Colonic mucosa (tissue), 4 donors: Measurements from ENCODE around the gene GRIK4. TPM values are rescaled to one million over a fixed set of nuclear protein-coding genes. Genes with fewer than 3 reads are reported as not detected.

Experiments used
- DNase-seq: peaks from one replicate; pipeline ENCODE4 v3.0.0-alpha.2; 2020
- H3K27ac ChIP-seq: fragments of 200-600 bp; one replicate; pipeline ENCODE4 v1.8.0; 2021
- H3K27me3 ChIP-seq: fragments of 200-600 bp; one replicate; pipeline ENCODE4 v1.8.0; 2021
- H3K36me3 ChIP-seq: fragments of 200-600 bp; one replicate; pipeline ENCODE4 v1.8.0; 2021
- H3K4me1 ChIP-seq: fragments of 200-600 bp; one replicate; pipeline ENCODE4 v1.8.0; 2021; ENCODE audit warnings: mild to moderate bottlenecking
- H3K4me3 ChIP-seq: fragments of 200-600 bp; one replicate; pipeline ENCODE4 v1.8.0; 2021
- H3K9ac ChIP-seq, 2 donors: one replicate each; pipeline ENCODE4 v1.7.0; 2013; ENCODE audit warnings: control low read depth in 2 of 2, low read depth in 2 of 2, low read length in 2 of 2
- H3K9me3 ChIP-seq: fragments of 200-600 bp; one replicate; pipeline ENCODE4 v1.8.0; 2021
- CTCF ChIP-seq: fragments of 200-600 bp; IDR thresholded peaks from one replicate; pipeline ENCODE4 v1.8.0; 2022; ENCODE audit warnings: antibody characterized with exemption, mild to moderate bottlenecking
- intact Hi-C: fragments of 100-400 bp; cut with DNase I; formaldehyde crosslinking; loops from one replicate; pipeline ENCODE4 v1.14.1; 2022
- total RNA-seq, 2 donors: library from RNA; stranded (reverse); fragmentation: NEBNext Ultra II Directional in 1 of 2; extraction: Animal tissue kit (Norgen Biotek cat#: 25700) in 1 of 2; gene quantifications; one replicate each; pipeline ENCODE4 v1.2.1, GENCODE V29; 2021
- donor health status: healthy.
- donor health status: DM: no; HTN: no; CAD: no.
- donor health status: DM: no; HTN: no; CAD: no.

The GRIK4 gene
- under 1 TPM; 0.10 to 0.21 TPM for total RNA-seq

GRCh38 chr11:120511116-120511819 is at the start of gene GRIK4:
TSS of gene GRIK4 (plus strand) at chr11:120511748. CDS start at chr11:120660319, 148,571 bp downstream.
- intact Hi-C loops = loop anchor here (2.0 to 10.0 kb wide), 4 partner anchors 174 to 684 kb away; no protein-coding TSS in a partner anchor
- DNase-seq = peak; percentile 84
- Histone ChIP-seq H3K9ac (no peak within 1 kb of the TSS), H3K27ac (no peak within 1 kb of the TSS), H3K27me3 (peaks cover 29% of the 10 kb centered on the region), H3K36me3 (no peaks in the 10 kb centered on the region), H3K4me3 (peak within 1 kb of the TSS; percentile 16), H3K4me1 (no peaks in the 10 kb centered on the region), H3K9me3 (no peaks in the 10 kb centered on the region)
- peak; percentile 87 for TF ChIP-seq CTCF

GRCh38 chr11:120462825-120463224 is 48.7 kb upstream of the GRIK4 start:
- TF ChIP-seq CTCF = no peak
- no peaks in the 10 kb centered on the region for H3K4me1 ChIP-seq
- H3K9me3 ChIP-seq = no peaks in the 10 kb centered on the region
- H3K4me3 ChIP-seq = no peak overlapping the region
- no peaks in the 10 kb centered on the region for H3K27me3 ChIP-seq
- intact Hi-C loops = no loop called here
- H3K27ac ChIP-seq = no peak overlapping the region
- H3K9ac ChIP-seq = no peak overlapping the region
- DNase-seq = no peak
- peaks cover 9% of the 10 kb centered on the region for H3K36me3 ChIP-seq

- Histone ChIP-seq H3K36me3 (peaks cover 5% of the 10 kb centered on the region), H3K27me3 (no peaks in the 10 kb centered on the region), H3K27ac (no peak overlapping the region), H3K4me3 (no peak overlapping the region), H3K4me1 (no peaks in the 10 kb centered on the region), H3K9ac (no peak overlapping the region), H3K9me3 (no peaks in the 10 kb centered on the region)
- no peak for TF ChIP-seq CTCF
- intact Hi-C loops = no loop called here
- no peak for DNase-seq
Observed at GRCh38 chr11:120465921-120466534, 45.5 kb upstream of the GRIK4 start.

GRCh38 chr11:120467627-120468026 is 43.9 kb upstream of the GRIK4 start:
- H3K9ac ChIP-seq = no peak overlapping the region
- H3K4me1 ChIP-seq = no peaks in the 10 kb centered on the region
- no peaks in the 10 kb centered on the region for H3K9me3 ChIP-seq
- no peak for TF ChIP-seq CTCF
- H3K4me3 ChIP-seq = no peak overlapping the region
- H3K36me3 ChIP-seq = no peaks in the 10 kb centered on the region
- no peaks in the 10 kb centered on the region for H3K27me3 ChIP-seq
- DNase-seq = no peak
- intact Hi-C loops = no loop called here
- H3K27ac ChIP-seq = no peak overlapping the region

GRCh38 chr11:120471131-120471530 is 40.4 kb upstream of the GRIK4 start:
- no peaks in the 10 kb centered on the region for H3K36me3 ChIP-seq
- intact Hi-C loops = no loop called here
- no peaks in the 10 kb centered on the region for H3K4me1 ChIP-seq

More at GRCh38 chr11:120471131-120471530, 40.4 kb upstream of the GRIK4 start:
- no peak overlapping the region for H3K27ac ChIP-seq
- no peaks in the 10 kb centered on the region for H3K9me3 ChIP-seq
- no peak for TF ChIP-seq CTCF
- DNase-seq = no peak
- no peaks in the 10 kb centered on the region for H3K27me3 ChIP-seq
- no peak overlapping the region for H3K9ac ChIP-seq
- no peak overlapping the region for H3K4me3 ChIP-seq
